Measurements from ENCODE around the gene SLCO3A1.

SLCO3A1 gene

GRCh38 chr15:92011611-92012367 lies 158.3 kb downstream of the SLCO3A1 start:
- no peak for DNase-seq

- no peak for DNase-seq
Measured at GRCh38 chr15:92012368-92012629, 158.8 kb downstream of the SLCO3A1 start.

GRCh38 chr15:92012881-92013280 lies 159.4 kb downstream of the SLCO3A1 start:
- no peak for DNase-seq

- DNase-seq: no peak
Measured at GRCh38 chr15:92014281-92015030, 160.9 kb downstream of the SLCO3A1 start.

GRCh38 chr15:92017882-92018534 lies 164.5 kb downstream of the SLCO3A1 start:
- no peak for DNase-seq

- no peak for DNase-seq
Measured at GRCh38 chr15:92018535-92019239, 165.2 kb downstream of the SLCO3A1 start.

- no peak for DNase-seq
Measured at GRCh38 chr15:92019706-92020105, 166.2 kb downstream of the SLCO3A1 start.

- DNase-seq: no peak
Measured at GRCh38 chr15:92020207-92020606, 166.7 kb downstream of the SLCO3A1 start.

GRCh38 chr15:92020804-92021203 lies 167.3 kb downstream of the SLCO3A1 start:
- DNase-seq: no peak

GRCh38 chr15:92021792-92022191 lies 168.3 kb downstream of the SLCO3A1 start:
- no peak for DNase-seq

GRCh38 chr15:92023965-92024364 lies 170.5 kb downstream of the SLCO3A1 start:
- no peak for DNase-seq

GRCh38 chr15:92025706-92026270 lies 172.3 kb downstream of the SLCO3A1 start:
- DNase-seq: no peak

GRCh38 chr15:92028389-92028724 lies 174.8 kb downstream of the SLCO3A1 start:
- no peak for DNase-seq

GRCh38 chr15:92029767-92030166 lies 176.3 kb downstream of the SLCO3A1 start:
- no peak for DNase-seq

- no peak for DNase-seq
Measured at GRCh38 chr15:92033314-92033713, 179.8 kb downstream of the SLCO3A1 start.

GRCh38 chr15:92033723-92034122 lies 180.2 kb downstream of the SLCO3A1 start:
- no peak for DNase-seq

GRCh38 chr15:92034227-92034626 lies 180.7 kb downstream of the SLCO3A1 start:
- no peak for DNase-seq

GRCh38 chr15:92035551-92035950 lies 182.0 kb downstream of the SLCO3A1 start:
- no peak for DNase-seq

- DNase-seq: no peak
Measured at GRCh38 chr15:92035961-92036360, 182.5 kb downstream of the SLCO3A1 start.

- DNase-seq: no peak
Measured at GRCh38 chr15:92037491-92037890, 184.0 kb downstream of the SLCO3A1 start.

- no peak for DNase-seq
Measured at GRCh38 chr15:92040350-92040749, 186.8 kb downstream of the SLCO3A1 start.

- no peak for DNase-seq
Measured at GRCh38 chr15:92041371-92041770, 187.9 kb downstream of the SLCO3A1 start.

- DNase-seq: no peak
Measured at GRCh38 chr15:92043283-92043682, 189.8 kb downstream of the SLCO3A1 start.

Measured in SIG-M5 (cell line).